C4-2B (cell line): ENCODE results near the gene DNAJC7.

Experiments
- H3K27ac ChIP-seq: fragments of 450-650 bp; 2 replicates; pipeline ENCODE4 v1.5.1; 2017
- ZFX ChIP-seq: fragments of 450-650 bp; IDR thresholded peaks from 2 replicates; pipeline ENCODE4 v1.6.1; 2017
- TF ChIP-seq, protein P1 (sequence below): fragments of 450-650 bp; conservative IDR thresholded peaks from 2 replicates; pipeline ENCODE4 v1.5.1; 2017; ENCODE audit warnings: mild to moderate bottlenecking

The DNAJC7 gene

DNA sequence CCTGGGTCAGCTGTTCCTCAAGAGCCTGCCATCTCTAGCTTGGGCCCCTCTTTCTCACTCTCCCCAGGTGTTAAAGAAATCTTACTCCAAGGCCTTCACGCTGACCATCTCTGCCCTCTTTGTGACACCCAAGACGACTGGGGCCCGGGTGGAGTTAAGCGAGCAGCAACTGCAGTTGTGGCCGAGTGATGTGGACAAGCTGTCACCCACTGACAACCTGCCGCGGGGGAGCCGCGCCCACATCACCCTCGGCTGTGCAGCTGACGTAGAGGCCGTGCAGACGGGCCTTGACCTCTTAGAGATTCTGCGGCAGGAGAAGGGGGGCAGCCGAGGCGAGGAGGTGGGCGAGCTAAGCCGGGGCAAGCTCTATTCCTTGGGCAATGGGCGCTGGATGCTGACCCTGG is 43.8 kb downstream of the DNAJC7 start:
- no peak for TF ChIP-seq ZFX
- TF ChIP-seq, protein P1, sequence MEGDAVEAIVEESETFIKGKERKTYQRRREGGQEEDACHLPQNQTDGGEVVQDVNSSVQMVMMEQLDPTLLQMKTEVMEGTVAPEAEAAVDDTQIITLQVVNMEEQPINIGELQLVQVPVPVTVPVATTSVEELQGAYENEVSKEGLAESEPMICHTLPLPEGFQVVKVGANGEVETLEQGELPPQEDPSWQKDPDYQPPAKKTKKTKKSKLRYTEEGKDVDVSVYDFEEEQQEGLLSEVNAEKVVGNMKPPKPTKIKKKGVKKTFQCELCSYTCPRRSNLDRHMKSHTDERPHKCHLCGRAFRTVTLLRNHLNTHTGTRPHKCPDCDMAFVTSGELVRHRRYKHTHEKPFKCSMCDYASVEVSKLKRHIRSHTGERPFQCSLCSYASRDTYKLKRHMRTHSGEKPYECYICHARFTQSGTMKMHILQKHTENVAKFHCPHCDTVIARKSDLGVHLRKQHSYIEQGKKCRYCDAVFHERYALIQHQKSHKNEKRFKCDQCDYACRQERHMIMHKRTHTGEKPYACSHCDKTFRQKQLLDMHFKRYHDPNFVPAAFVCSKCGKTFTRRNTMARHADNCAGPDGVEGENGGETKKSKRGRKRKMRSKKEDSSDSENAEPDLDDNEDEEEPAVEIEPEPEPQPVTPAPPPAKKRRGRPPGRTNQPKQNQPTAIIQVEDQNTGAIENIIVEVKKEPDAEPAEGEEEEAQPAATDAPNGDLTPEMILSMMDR = no peak
- peak overlapping the region; percentile 77 for H3K27ac ChIP-seq

DNA sequence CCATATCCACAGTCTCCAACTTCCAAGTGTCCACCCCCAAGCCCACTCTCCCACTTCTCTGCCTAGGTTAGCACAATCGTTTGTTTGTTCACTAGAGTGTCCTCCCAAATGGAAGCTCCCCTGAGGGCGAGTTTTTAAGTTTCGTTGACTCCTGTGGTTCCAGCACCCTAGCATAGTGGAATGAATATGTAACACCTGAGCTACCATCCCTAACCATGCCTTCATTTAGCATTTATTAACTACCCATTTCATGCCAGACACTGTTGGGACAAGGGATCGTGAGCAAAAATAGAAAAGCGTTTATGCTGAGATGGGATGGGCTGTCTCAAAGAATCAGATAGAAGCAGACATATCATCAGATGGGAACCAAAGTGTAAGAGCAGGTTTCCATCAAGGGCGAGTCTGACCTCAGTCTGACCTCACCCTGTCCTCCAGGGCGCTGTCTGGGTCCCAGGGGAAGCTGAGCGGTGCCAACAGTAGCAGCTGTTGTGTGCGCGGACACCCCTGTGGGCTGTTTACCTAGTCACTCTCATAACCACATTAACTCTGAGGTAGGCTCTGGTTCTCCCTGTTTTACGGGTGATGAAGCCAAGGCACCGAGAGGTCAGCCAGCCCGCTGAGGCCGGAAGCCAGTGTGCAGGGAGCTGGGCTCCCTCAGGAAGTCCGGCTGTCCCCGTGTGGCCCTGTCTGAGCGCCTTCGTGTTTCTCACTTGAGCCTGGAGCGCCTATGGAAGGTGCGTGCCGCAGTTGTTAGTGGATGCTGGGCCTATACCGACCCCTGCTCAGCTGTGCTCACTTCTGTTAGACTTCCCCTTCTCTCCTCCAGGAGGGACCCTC is 44.5 kb downstream of the DNAJC7 start:
- H3K27ac ChIP-seq = peak overlapping the region; percentile 77
- TF ChIP-seq ZFX = no peak
- TF ChIP-seq, protein P1 = no peak

DNA sequence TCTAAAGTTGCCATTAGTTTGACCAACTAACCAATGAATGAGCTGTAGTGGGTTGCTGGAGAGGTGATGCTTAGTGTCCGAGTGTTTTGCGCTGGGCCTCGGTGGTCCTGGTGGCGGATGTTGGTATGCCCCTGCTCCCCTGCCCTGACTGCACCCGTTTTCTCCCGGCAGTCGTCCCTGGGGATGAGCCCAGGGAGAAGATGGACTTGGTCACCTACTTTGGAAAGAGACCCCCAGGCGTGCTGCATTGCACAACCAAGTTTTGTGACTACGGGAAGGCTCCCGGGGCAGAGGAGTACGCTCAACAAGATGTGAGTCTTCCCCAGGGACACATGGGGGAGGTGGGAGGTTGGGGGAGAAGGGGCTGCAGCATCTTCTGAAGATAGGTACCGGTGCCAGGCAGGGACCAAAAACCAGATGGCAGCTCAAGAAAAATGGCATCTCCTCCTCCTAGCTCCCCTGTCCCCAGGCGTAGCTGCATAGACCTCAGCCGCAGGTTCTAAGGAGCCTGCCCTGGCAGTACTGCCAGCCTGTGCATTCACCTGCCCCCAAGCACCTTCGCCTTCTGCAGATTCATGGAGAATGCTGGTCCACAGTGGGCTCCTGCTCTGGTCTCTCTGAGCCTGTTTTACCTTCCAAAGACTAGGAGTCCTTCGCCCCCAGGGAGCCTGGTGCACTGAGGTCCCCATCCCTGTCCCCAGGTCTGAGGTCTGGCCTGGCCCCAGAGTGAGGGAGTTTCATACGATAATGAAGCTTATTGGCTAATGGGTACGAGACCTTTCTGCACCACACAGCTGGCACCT is 45.3 kb downstream of the DNAJC7 start:
- peak overlapping the region; percentile 77 for H3K27ac ChIP-seq
- TF ChIP-seq, protein P1 = no peak
- no peak for TF ChIP-seq ZFX

DNA sequence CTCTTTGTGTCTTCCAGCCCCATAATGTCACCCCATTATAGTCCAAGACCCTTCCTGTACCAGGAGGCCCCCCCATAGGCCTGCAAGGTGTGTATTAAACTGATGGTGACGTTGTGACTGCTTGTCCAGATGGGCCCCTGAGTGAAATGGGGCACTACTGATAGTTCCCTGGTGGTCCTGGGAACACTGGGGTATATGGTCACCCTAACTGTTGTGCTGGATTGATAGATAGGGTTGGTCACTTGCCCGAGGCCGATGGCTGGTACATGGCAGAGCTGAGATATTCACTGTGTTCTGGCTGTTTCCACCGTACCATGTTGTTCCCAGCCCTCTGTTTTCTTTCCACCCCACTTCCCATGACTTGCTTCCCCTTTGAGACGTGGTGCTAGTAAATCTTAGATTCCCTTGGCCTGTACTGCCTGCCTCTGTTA is 46.3 kb downstream of the DNAJC7 start:
- no peak overlapping the region for H3K27ac ChIP-seq
- TF ChIP-seq ZFX = no peak
- TF ChIP-seq, protein P1 = no peak

- H3K27ac ChIP-seq = no peak overlapping the region
- TF ChIP-seq ZFX = no peak
- TF ChIP-seq, protein P1 = no peak
These were observed 48.6 kb downstream of the DNAJC7 start for GRCh38 chr17:41968676-41969075.

DNA sequence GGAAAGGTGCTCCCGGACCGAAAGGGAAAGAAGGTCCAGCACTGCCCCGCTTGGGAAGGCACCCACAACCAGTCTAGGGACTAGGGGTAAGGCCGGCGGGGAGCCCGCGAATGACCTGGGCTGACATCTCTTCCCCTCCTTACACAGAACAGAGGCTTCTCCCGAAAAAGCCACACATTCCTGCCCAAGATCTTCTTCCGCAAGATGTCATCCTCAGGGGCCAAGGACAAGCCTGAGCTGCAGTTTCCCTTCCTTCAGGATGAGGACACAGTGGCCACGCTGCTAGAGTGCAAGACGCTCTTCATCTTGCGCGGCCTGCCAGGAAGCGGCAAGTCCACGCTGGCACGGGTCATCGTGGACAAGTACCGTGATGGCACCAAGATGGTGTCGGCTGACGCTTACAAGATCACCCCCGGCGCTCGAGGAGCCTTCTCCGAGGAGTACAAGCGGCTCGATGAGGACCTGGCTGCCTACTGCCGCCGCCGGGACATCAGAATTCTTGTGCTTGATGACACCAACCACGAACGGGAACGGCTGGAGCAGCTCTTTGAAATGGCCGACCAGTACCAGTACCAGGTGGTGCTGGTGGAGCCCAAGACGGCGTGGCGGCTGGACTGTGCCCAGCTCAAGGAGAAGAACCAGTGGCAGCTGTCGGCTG is 49.2 kb downstream of the DNAJC7 start:
- no peak for TF ChIP-seq ZFX
- TF ChIP-seq, protein P1 = no peak
- H3K27ac ChIP-seq = no peak overlapping the region
